ENCODE results near the gene TUT4.

The TUT4 gene

GRCh38 chr1:52474807-52475206 lies 78.1 kb downstream of the TUT4 start:
- CTCF ChIA-PET, result interaction anchor here (0.7 to 2.1 kb wide), 8 partner anchors 8 to 222 kb away, joined by 3 to 9 read pairs (median 3); no protein-coding TSS in a partner anchor
- POLR2A ChIA-PET, result no interaction called here
- no peak for DNase-seq (ENCODE audit: extremely low spot score)
- TF ChIP-seq CTCF (IDR thresholded peaks at IDR 0.05; ENCODE audit: control extremely low read depth, extremely low read depth, low read depth, missing control alignments), result no peak

- TF ChIP-seq CTCF (IDR thresholded peaks at IDR 0.05; ENCODE audit: control extremely low read depth, extremely low read depth, low read depth, missing control alignments), result no peak
- ChIA-PET CTCF (interaction anchor here (1.4 kb wide), 1 partner anchor 9 kb away, joined by 3 read pairs; no protein-coding TSS in a partner anchor), POLR2A (no interaction called here)
- no peak for DNase-seq (ENCODE audit: extremely low spot score)
These were observed 79.9 kb downstream of the TUT4 start for GRCh38 chr1:52473039-52473438.

GRCh38 chr1:52472384-52472783 lies 80.5 kb downstream of the TUT4 start:
- no peak for TF ChIP-seq CTCF (IDR thresholded peaks at IDR 0.05; ENCODE audit: control extremely low read depth, extremely low read depth, low read depth, missing control alignments)
- ChIA-PET POLR2A (no interaction called here), CTCF (interaction anchor here (1.1 to 1.4 kb wide), 2 partner anchors 9 to 12 kb away, joined by 3 read pairs; no protein-coding TSS in a partner anchor)
- no peak for DNase-seq (ENCODE audit: extremely low spot score)

GRCh38 chr1:52469108-52469507 lies 83.8 kb downstream of the TUT4 start:
- no peak for DNase-seq (ENCODE audit: extremely low spot score)
- POLR2A ChIA-PET, result no interaction called here
- CTCF ChIA-PET, result no interaction called here
- TF ChIP-seq CTCF (IDR thresholded peaks at IDR 0.05; ENCODE audit: control extremely low read depth, extremely low read depth, low read depth, missing control alignments), result no peak

- ChIA-PET CTCF (interaction anchor here (0.7 to 1.2 kb wide), 2 partner anchors 9 to 223 kb away, joined by 3 to 4 read pairs; no protein-coding TSS in a partner anchor), POLR2A (no interaction called here)
- DNase-seq (ENCODE audit: extremely low spot score), result no peak
- no peak for TF ChIP-seq CTCF (IDR thresholded peaks at IDR 0.05; ENCODE audit: control extremely low read depth, extremely low read depth, low read depth, missing control alignments)
These were observed 89.0 kb downstream of the TUT4 start for GRCh38 chr1:52463891-52464290.

- POLR2A ChIA-PET, result no interaction called here
- no peak for TF ChIP-seq CTCF (IDR thresholded peaks at IDR 0.05; ENCODE audit: control extremely low read depth, extremely low read depth, low read depth, missing control alignments)
- CTCF ChIA-PET, result interaction anchor here (1.4 to 2.4 kb wide), 2 partner anchors 13 to 19 kb away, joined by 5 to 9 read pairs; no protein-coding TSS in a partner anchor
- no peak for DNase-seq (ENCODE audit: extremely low spot score)
These were observed 91.1 kb downstream of the TUT4 start for GRCh38 chr1:52461821-52462220.
